Measurements from ENCODE around the gene YES1.

- TF ChIP-seq, protein P1, sequence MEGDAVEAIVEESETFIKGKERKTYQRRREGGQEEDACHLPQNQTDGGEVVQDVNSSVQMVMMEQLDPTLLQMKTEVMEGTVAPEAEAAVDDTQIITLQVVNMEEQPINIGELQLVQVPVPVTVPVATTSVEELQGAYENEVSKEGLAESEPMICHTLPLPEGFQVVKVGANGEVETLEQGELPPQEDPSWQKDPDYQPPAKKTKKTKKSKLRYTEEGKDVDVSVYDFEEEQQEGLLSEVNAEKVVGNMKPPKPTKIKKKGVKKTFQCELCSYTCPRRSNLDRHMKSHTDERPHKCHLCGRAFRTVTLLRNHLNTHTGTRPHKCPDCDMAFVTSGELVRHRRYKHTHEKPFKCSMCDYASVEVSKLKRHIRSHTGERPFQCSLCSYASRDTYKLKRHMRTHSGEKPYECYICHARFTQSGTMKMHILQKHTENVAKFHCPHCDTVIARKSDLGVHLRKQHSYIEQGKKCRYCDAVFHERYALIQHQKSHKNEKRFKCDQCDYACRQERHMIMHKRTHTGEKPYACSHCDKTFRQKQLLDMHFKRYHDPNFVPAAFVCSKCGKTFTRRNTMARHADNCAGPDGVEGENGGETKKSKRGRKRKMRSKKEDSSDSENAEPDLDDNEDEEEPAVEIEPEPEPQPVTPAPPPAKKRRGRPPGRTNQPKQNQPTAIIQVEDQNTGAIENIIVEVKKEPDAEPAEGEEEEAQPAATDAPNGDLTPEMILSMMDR (IDR thresholded peaks at IDR 0.05) = no peak
- no peak for TF ChIP-seq POLR2A (IDR thresholded peaks at IDR 0.05)
These were observed 103.9 kb downstream of the YES1 start for GRCh38 chr18:708096-708495.
